HCT116 (cell line): Measurements from ENCODE around the gene CDKN2A. TPM values are rescaled to one million over a fixed set of nuclear protein-coding genes. Genes with fewer than 3 reads are reported as not detected.

Source experiments
- ATAC-seq: fragments of 200-7000 bp; cut with Tn5 transposase; 2 replicates; pipeline ENCODE4 v1.9.1; 2020; ENCODE audit warnings: mild to moderate bottlenecking, moderate library complexity
- BruUV-seq: library from RNA; stranded (reverse); fragments of 400-500 nt; replicated peaks from 2 replicates; lab custom pipeline; 2021; lab: Mats Ljungman, UMichigan
- CTCF ChIA-PET: fragments of 300-600 bp; sonication (Branson Sonifier 250); formaldehyde crosslinking; loops from one replicate; lab custom pipeline; 2021; ENCODE audit warnings: antibody characterized with exemption; lab: Charles Lee
- POLR2A ChIA-PET: fragments of 300-600, 350-600 bp; sonication (Branson Sonifier 250); formaldehyde crosslinking; loops from one replicate; lab custom pipeline; 2021; ENCODE audit warnings: antibody characterized with exemption; lab: Charles Lee
- RAD21 ChIA-PET, 2 experiments: fragments of 300-600 bp; sonication (Branson Sonifier 250); formaldehyde crosslinking; loops; one replicate each; lab custom pipeline; 2023; ENCODE audit warnings: low total read pairs in 2 of 2; ENCODE audit not compliant: uncharacterized antibody in 2 of 2, unreplicated experiment in 2 of 2, low non-redundant PET in 1 of 2; lab: Charles Lee
- DNase-seq: peaks from one replicate; pipeline ENCODE4 v3.0.0-alpha.2; 2010; ENCODE audit warnings: low read depth, low spot score
- H2AFZ ChIP-seq: fragments of 200-600 bp; shearing (Covaris generic), sonication (generic); 2 replicates; pipeline ENCODE4 v1.6.1; 2017; ENCODE audit warnings: low read depth, mixed run types, mixed read lengths, antibody characterized with exemption, low read length; ENCODE audit not compliant: poor library complexity, severe bottlenecking
- H3K27ac ChIP-seq: 2 replicates; pipeline ENCODE4 v1.5.1; 2012; ENCODE audit warnings: low read depth, low read length
- H3K27me3 ChIP-seq: fragments of 200-600 bp; sonication (generic); 2 replicates; pipeline ENCODE4 v1.6.1; 2016; ENCODE audit warnings: mixed run types, low read length, mixed read lengths; ENCODE audit not compliant: insufficient read depth
- H3K36me3 ChIP-seq, 2 experiments: fragments of 200-500 bp in 1 of 2; fragments of 200-600 bp in 1 of 2; sonication (Bioruptor generic) in 1 of 2; sonication (generic) in 1 of 2; 2 replicates each; pipeline versions ENCODE4 v1.5.1 to v1.6.1; 2014 to 2016; ENCODE audit warnings: low read length in 2 of 2, inconsistent platforms in 1 of 2, mixed read lengths in 1 of 2, mixed run types in 1 of 2; ENCODE audit not compliant: insufficient read depth in 2 of 2, control insufficient read depth in 1 of 2
- H3K4me1 ChIP-seq, 2 experiments: fragments of 200-600 bp in 1 of 2; sonication (generic) in 1 of 2; 2 replicates each; pipeline versions ENCODE4 v1.5.1 to v1.6.1; 2012 to 2017; ENCODE audit warnings: low read length in 2 of 2, inconsistent platforms in 1 of 2, mild to moderate bottlenecking in 1 of 2, mixed read lengths in 1 of 2, mixed run types in 1 of 2, moderate library complexity in 1 of 2; ENCODE audit not compliant: insufficient read depth in 2 of 2, control insufficient read depth in 1 of 2
- H3K4me2 ChIP-seq: fragments of 200-600 bp; sonication (generic); 2 replicates; pipeline ENCODE4 v1.6.1; 2017; ENCODE audit warnings: mixed run types, low read length, mixed read lengths
- H3K4me3 ChIP-seq, 2 experiments: fragments of 200-600 bp in 1 of 2; sonication (generic) in 1 of 2; replicated peaks in 1 of 2; 2 replicates each; pipeline ENCODE4 v1.5.1; 2011 to 2016; ENCODE audit warnings: low read length in 2 of 2, control low read depth in 1 of 2, low read depth in 1 of 2, mild to moderate bottlenecking in 1 of 2, mixed read lengths in 1 of 2, mixed run types in 1 of 2
- H3K79me2 ChIP-seq: fragments of 200-600 bp; sonication (generic); 2 replicates; pipeline ENCODE4 v1.6.1; 2017; ENCODE audit warnings: mild to moderate bottlenecking, mixed run types, low read length, moderate library complexity, mixed read lengths; ENCODE audit not compliant: insufficient read depth
- H3K9ac ChIP-seq: fragments of 200-600 bp; sonication (generic); 2 replicates; pipeline ENCODE4 v1.6.1; 2016; ENCODE audit warnings: low read length, mixed read lengths
- H3K9me2 ChIP-seq: fragments of 200-600 bp; sonication (generic), shearing (Covaris generic); 2 replicates; pipeline ENCODE4 v1.6.1; 2017; ENCODE audit warnings: mixed run types, mild to moderate bottlenecking, moderate library complexity; ENCODE audit not compliant: insufficient read depth
- H3K9me3 ChIP-seq, 2 experiments: fragments of 200-500 bp in 1 of 2; fragments of 200-600 bp in 1 of 2; sonication (Bioruptor generic) in 1 of 2; sonication (generic) in 1 of 2; 2 replicates each; pipeline ENCODE4 v1.6.1; 2014 to 2017; ENCODE audit warnings: low read length in 2 of 2, mixed read lengths in 2 of 2, inconsistent platforms in 1 of 2, low read depth in 1 of 2, mild to moderate bottlenecking in 1 of 2, mixed run types in 1 of 2, moderate library complexity in 1 of 2; ENCODE audit not compliant: control insufficient read depth in 1 of 2, insufficient read depth in 1 of 2
- H4K20me1 ChIP-seq: fragments of 200-600 bp; sonication (generic), shearing (Covaris generic); 2 replicates; pipeline ENCODE4 v1.6.1; 2017; ENCODE audit warnings: mixed run types, mild to moderate bottlenecking, moderate library complexity; ENCODE audit not compliant: insufficient read depth
- CBX3 ChIP-seq: IDR thresholded peaks from 2 replicates; pipeline ENCODE4 v1.6.1; 2012; ENCODE audit warnings: low read depth
- CEBPB ChIP-seq: IDR thresholded peaks from 2 replicates; pipeline ENCODE4 v1.6.1; 2012; ENCODE audit warnings: low read depth
- EGR1 ChIP-seq: IDR thresholded peaks from 2 replicates; pipeline ENCODE4 v1.6.1; 2012; ENCODE audit warnings: low read depth
- ELF1 ChIP-seq: IDR thresholded peaks from 2 replicates; pipeline ENCODE4 v1.6.1; 2012; ENCODE audit warnings: low read depth, borderline replicate concordance
- EZH2 ChIP-seq: fragments of 200-600 bp; sonication (generic); IDR thresholded peaks from 2 replicates; pipeline ENCODE4 v1.6.1; 2017; ENCODE audit warnings: antibody characterized with exemption, mixed run types
- FOSL1 ChIP-seq: IDR thresholded peaks from 2 replicates; pipeline ENCODE4 v1.6.1; 2012; ENCODE audit warnings: low read depth
- JUND ChIP-seq: IDR thresholded peaks from 2 replicates; pipeline ENCODE4 v1.6.1; 2012
- POLR2A ChIP-seq: IDR thresholded peaks from 2 replicates; pipeline ENCODE4 v1.7.0; 2011; ENCODE audit warnings: borderline replicate concordance; ENCODE audit not compliant: insufficient read depth, insufficient read length; ENCODE audit errors: extremely low read depth
- RAD21 ChIP-seq: IDR thresholded peaks from 2 replicates; pipeline ENCODE4 v1.6.1; 2012; ENCODE audit warnings: low read depth, mild to moderate bottlenecking
- SIN3A ChIP-seq: IDR thresholded peaks from 2 replicates; pipeline ENCODE4 v1.6.1; 2012; ENCODE audit warnings: low read depth
- SP1 ChIP-seq: IDR thresholded peaks from 2 replicates; pipeline ENCODE4 v1.6.1; 2012; ENCODE audit warnings: low read depth
- SRF ChIP-seq: IDR thresholded peaks from 2 replicates; pipeline ENCODE4 v1.6.1; 2012; ENCODE audit warnings: low read depth
- TCF7L2 ChIP-seq: IDR thresholded peaks from 2 replicates; pipeline ENCODE4 v1.7.0; 2011; ENCODE audit warnings: borderline replicate concordance, inconsistent platforms; ENCODE audit not compliant: insufficient read depth, insufficient read length; ENCODE audit errors: extremely low read depth
- YY1 ChIP-seq: IDR thresholded peaks from 2 replicates; pipeline ENCODE4 v1.6.1; 2011; ENCODE audit warnings: low read length, low read depth, moderate library complexity, mild to moderate bottlenecking; ENCODE audit not compliant: insufficient replicate concordance; ENCODE audit errors: extremely low read depth
- ZFX ChIP-seq: fragments of 450-650 bp; IDR thresholded peaks from 2 replicates; pipeline ENCODE4 v1.6.1; 2017
- ZNF274 ChIP-seq: fragments of 200-500 bp; sonication (Bioruptor generic); IDR thresholded peaks from 2 replicates; pipeline ENCODE4 v1.6.1; 2014; ENCODE audit warnings: mild to moderate bottlenecking, low read depth, low read length, inconsistent platforms
- intact Hi-C: fragments of 100-400 bp; cut with micrococcal nuclease; formaldehyde crosslinking; loops from 2 replicates; pipeline ENCODE4 v1.10.0; 2022
- total RNA-seq: library from RNA; stranded (reverse); gene quantifications from one replicate; pipeline ENCODE4 v1.2.1, GENCODE V29; 2021; ENCODE audit not compliant: unreplicated experiment
- TF ChIP-seq, protein P1 (sequence below): IDR thresholded peaks from 2 replicates; pipeline ENCODE4 v1.6.1; 2012
- TF ChIP-seq, protein P2 (sequence below): IDR thresholded peaks from 2 replicates; pipeline ENCODE4 v1.6.1; 2011; ENCODE audit warnings: mild to moderate bottlenecking, low read length, moderate library complexity; ENCODE audit not compliant: insufficient replicate concordance; ENCODE audit errors: extremely low read depth
- TF ChIP-seq, protein P3 (sequence below): IDR thresholded peaks from 2 replicates; pipeline ENCODE4 v1.6.1; 2012; ENCODE audit warnings: low read depth
- TF ChIP-seq, protein P4 (sequence below), 3 experiments: fragments of 200-600 bp in 1 of 3; sonication (generic) in 1 of 3; IDR thresholded peaks in 2 of 3; conservative IDR thresholded peaks in 1 of 3; 2 replicates each; pipeline ENCODE4 v1.5.1; 2012 to 2017; ENCODE audit warnings: low read depth in 2 of 3, low read length in 2 of 3, antibody characterized with exemption in 1 of 3, borderline replicate concordance in 1 of 3, control low read depth in 1 of 3, mild to moderate bottlenecking in 1 of 3, mixed read lengths in 1 of 3, mixed run types in 1 of 3, moderate library complexity in 1 of 3; ENCODE audit not compliant: insufficient read depth in 1 of 3

The CDKN2A gene
- total RNA-seq, 1 experiment from 2014 or later = 89.7 TPM

DNA sequence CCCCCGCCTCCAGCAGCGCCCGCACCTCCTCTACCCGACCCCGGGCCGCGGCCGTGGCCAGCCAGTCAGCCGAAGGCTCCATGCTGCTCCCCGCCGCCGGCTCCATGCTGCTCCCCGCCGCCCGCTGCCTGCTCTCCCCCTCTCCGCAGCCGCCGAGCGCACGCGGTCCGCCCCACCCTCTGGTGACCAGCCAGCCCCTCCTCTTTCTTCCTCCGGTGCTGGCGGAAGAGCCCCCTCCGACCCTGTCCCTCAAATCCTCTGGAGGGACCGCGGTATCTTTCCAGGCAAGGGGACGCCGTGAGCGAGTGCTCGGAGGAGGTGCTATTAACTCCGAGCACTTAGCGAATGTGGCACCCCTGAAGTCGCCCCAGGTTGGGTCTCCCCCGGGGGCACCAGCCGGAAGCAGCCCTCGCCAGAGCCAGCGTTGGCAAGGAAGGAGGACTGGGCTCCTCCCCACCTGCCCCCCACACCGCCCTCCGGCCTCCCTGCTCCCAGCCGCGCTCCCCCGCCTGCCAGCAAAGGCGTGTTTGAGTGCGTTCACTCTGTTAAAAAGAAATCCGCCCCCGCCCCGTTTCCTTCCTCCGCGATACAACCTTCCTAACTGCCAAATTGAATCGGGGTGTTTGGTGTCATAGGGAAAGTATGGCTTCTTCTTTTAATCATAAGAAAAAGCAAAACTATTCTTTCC lies 19.3 kb downstream of the CDKN2A start:
- peak overlapping the region; percentile 85 for H3K9ac ChIP-seq
- no peaks in the 10 kb centered on the region for H4K20me1 ChIP-seq
- no peaks in the 10 kb centered on the region for H3K27me3 ChIP-seq
- no peak overlapping the region for H2AFZ ChIP-seq
- H3K4me1 ChIP-seq = peaks cover 0 to 11% of the 10 kb centered on the region in 2 experiments; a peak in 2 of 4 replicates
- ChIA-PET POLR2A (no interaction called here), RAD21 (no interaction called here), CTCF (no interaction called here)
- DNase-seq (peak; percentile 29), ATAC-seq (peak; percentile 86)
- H3K79me2 ChIP-seq = peaks cover 51% of the 10 kb centered on the region
- intact Hi-C loops = no loop called here
- peak overlapping the region; percentile 57 to 70 for H3K4me3 ChIP-seq
- peaks cover 0 to 11% of the 10 kb centered on the region in 2 experiments; a peak in 1 of 4 replicates for H3K36me3 ChIP-seq
- no TSS peak for BruUV-seq
- H3K9me2 ChIP-seq = no peaks in the 10 kb centered on the region
- no peaks in the 10 kb centered on the region for H3K9me3 ChIP-seq
- peak overlapping the region; percentile 74 for H3K27ac ChIP-seq
- peak overlapping the region; percentile 86 for H3K4me2 ChIP-seq
- TF ChIP-seq YY1 = no peak
- TF ChIP-seq, protein P1, sequence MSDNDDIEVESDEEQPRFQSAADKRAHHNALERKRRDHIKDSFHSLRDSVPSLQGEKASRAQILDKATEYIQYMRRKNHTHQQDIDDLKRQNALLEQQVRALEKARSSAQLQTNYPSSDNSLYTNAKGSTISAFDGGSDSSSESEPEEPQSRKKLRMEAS = peak; percentile 86
- 0 out of 2 replicates have a peak, but pooled peaks have one; percentile 56 for TF ChIP-seq SIN3A
- TF ChIP-seq ZFX = no peak
- TF ChIP-seq TCF7L2 = no peak
- no peak for TF ChIP-seq RAD21
- no peak for TF ChIP-seq EZH2
- TF ChIP-seq EGR1 = peak; percentile 66; the same call in 1 of the 2 replicates
- TF ChIP-seq ZNF274 = no peak
- TF ChIP-seq SP1 = 0 out of 2 replicates have a peak, but pooled peaks have one; percentile 5
- TF ChIP-seq CEBPB = no peak
- TF ChIP-seq JUND = no peak
- TF ChIP-seq, protein P2, sequence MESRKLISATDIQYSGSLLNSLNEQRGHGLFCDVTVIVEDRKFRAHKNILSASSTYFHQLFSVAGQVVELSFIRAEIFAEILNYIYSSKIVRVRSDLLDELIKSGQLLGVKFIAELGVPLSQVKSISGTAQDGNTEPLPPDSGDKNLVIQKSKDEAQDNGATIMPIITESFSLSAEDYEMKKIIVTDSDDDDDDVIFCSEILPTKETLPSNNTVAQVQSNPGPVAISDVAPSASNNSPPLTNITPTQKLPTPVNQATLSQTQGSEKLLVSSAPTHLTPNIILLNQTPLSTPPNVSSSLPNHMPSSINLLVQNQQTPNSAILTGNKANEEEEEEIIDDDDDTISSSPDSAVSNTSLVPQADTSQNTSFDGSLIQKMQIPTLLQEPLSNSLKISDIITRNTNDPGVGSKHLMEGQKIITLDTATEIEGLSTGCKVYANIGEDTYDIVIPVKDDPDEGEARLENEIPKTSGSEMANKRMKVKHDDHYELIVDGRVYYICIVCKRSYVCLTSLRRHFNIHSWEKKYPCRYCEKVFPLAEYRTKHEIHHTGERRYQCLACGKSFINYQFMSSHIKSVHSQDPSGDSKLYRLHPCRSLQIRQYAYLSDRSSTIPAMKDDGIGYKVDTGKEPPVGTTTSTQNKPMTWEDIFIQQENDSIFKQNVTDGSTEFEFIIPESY = no peak
- TF ChIP-seq FOSL1 = no peak
- no peak for TF ChIP-seq SRF
- no peak; the same call in 1 of the 2 replicates for TF ChIP-seq ELF1
- TF ChIP-seq CBX3 = no peak
- TF ChIP-seq, protein P3, sequence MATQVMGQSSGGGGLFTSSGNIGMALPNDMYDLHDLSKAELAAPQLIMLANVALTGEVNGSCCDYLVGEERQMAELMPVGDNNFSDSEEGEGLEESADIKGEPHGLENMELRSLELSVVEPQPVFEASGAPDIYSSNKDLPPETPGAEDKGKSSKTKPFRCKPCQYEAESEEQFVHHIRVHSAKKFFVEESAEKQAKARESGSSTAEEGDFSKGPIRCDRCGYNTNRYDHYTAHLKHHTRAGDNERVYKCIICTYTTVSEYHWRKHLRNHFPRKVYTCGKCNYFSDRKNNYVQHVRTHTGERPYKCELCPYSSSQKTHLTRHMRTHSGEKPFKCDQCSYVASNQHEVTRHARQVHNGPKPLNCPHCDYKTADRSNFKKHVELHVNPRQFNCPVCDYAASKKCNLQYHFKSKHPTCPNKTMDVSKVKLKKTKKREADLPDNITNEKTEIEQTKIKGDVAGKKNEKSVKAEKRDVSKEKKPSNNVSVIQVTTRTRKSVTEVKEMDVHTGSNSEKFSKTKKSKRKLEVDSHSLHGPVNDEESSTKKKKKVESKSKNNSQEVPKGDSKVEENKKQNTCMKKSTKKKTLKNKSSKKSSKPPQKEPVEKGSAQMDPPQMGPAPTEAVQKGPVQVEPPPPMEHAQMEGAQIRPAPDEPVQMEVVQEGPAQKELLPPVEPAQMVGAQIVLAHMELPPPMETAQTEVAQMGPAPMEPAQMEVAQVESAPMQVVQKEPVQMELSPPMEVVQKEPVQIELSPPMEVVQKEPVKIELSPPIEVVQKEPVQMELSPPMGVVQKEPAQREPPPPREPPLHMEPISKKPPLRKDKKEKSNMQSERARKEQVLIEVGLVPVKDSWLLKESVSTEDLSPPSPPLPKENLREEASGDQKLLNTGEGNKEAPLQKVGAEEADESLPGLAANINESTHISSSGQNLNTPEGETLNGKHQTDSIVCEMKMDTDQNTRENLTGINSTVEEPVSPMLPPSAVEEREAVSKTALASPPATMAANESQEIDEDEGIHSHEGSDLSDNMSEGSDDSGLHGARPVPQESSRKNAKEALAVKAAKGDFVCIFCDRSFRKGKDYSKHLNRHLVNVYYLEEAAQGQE = no peak
- TF ChIP-seq, protein P4, sequence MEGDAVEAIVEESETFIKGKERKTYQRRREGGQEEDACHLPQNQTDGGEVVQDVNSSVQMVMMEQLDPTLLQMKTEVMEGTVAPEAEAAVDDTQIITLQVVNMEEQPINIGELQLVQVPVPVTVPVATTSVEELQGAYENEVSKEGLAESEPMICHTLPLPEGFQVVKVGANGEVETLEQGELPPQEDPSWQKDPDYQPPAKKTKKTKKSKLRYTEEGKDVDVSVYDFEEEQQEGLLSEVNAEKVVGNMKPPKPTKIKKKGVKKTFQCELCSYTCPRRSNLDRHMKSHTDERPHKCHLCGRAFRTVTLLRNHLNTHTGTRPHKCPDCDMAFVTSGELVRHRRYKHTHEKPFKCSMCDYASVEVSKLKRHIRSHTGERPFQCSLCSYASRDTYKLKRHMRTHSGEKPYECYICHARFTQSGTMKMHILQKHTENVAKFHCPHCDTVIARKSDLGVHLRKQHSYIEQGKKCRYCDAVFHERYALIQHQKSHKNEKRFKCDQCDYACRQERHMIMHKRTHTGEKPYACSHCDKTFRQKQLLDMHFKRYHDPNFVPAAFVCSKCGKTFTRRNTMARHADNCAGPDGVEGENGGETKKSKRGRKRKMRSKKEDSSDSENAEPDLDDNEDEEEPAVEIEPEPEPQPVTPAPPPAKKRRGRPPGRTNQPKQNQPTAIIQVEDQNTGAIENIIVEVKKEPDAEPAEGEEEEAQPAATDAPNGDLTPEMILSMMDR (IDR thresholded peaks at IDR 0.05 in 2 of 3, conservative IDR thresholded peaks at IDR 0.05 in 1 of 3; ENCODE audit: borderline replicate concordance in 1 of 3, insufficient read depth in 1 of 3, low read depth in 2 of 3, low read length in 2 of 3) = no peak
- TF ChIP-seq POLR2A = no peak
